ENCODE data around the gene GAS5.
"Not testable (repeated sequence)": the region's sequence is repeated elsewhere in the genome, so short reads cannot be mapped to it uniquely, and the experiment has no call there.

The GAS5 gene

DNA sequence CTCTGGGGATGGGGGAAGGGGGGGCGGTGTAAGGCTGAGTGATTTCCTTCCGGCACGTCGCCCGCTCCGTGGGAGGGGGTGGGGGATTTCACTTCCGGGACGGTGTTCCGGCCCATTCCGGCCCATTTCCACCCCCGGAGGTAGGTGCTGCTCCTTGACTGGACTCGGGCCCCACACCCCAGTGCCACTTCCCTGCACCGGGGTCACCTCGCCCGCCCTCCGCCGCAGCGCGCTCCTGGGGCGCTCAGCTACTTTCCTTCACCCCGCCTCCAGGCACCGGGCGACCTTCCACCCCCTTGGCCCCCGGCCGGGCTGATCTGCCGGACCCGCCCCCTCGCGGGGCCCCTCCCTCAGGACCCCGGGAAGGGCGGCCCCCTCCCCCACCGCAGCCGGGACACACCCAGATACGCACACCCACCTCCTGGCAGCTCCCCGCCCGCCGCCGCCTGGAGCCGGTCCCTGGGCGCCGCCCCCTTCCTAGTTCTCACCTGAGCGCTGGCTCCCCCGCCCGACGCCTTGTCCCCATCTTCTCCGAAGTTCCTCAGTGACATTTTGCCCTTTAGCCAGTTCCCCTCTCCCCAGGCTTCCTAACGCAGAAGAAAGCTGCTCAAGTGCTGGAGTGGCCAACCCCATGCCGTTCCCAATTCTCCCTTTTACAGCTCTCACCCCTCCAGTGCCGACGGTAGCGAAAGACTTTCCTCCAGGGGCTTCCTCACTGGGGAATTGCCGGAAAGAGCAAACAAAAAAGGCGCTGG is 654 bp upstream of the GAS5 start, which contains the start of gene ZBTB37:
TSS of gene ZBTB37 (plus strand) at position 115 of the 755 bp plus-strand sequence. CDS start 1,846 bp downstream, outside the sequence.
- DNase-seq = peak; percentile 21

DNA sequence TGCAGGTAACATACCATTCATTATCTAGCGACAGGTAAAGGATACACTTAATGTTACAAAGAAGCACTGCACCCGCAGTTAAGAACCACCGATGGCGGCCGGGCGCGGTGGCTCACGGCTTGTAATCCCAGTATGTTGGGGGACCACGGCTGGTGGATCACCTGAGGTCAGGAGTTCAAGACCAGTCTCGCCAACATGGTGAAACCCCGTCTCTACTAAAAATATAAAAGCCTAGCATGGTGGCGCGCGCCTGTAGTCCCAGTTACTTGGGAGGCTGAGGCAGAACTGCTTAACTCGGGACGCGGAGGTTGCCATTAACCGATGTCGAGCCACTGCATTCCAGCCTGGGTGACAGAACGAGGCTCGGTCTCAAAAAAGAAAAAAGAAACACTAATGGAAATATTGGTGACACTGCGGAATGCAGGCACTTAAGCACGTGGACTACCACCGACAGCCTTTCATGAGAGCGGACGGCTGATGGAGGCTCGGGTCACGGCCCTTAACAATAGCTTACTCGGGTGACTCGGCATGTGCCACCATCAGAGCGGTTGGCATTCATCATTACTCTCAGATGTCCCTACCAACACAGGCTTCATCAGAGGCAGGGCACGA is 542 bp downstream of the GAS5 start:
- no peak for DNase-seq

GRCh38 chr1:173866413-173867115 is 1.2 kb downstream of the GAS5 start:
- DNase-seq = no peak

GRCh38 chr1:173865468-173866164 is 2.2 kb downstream of the GAS5 start:
- no peak for DNase-seq

DNA sequence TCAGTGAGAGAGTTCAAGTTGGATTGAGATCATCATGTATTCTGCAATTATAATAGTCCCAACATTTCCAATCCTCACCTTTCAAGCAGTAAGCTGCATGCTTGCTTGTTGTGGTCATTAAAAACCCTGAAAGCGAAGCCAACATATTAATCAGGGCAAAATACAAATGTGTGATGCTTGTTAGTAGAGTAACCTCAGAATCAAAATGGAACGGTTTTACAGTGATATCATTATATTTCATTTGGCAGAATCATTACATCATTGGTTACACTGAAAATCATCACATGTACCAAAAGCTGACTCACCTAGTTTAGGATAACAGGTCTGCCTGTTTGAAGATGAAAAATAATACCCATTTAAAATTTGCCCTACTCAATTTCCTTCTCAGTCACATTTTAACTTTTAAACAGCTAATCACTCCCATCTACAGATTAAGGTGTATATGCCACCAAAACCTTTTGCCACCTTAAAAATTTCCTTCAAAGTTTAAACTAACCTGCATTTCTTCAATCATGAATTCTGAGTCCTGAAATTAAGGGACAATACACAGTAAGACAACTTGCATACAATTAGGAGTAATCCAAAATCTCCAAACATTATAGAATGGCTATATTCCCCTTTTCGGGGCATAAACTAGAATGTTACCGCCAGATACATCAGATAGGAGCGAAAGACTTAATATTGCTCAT is 3.5 kb downstream of the GAS5 start:
- no peak for DNase-seq

DNA sequence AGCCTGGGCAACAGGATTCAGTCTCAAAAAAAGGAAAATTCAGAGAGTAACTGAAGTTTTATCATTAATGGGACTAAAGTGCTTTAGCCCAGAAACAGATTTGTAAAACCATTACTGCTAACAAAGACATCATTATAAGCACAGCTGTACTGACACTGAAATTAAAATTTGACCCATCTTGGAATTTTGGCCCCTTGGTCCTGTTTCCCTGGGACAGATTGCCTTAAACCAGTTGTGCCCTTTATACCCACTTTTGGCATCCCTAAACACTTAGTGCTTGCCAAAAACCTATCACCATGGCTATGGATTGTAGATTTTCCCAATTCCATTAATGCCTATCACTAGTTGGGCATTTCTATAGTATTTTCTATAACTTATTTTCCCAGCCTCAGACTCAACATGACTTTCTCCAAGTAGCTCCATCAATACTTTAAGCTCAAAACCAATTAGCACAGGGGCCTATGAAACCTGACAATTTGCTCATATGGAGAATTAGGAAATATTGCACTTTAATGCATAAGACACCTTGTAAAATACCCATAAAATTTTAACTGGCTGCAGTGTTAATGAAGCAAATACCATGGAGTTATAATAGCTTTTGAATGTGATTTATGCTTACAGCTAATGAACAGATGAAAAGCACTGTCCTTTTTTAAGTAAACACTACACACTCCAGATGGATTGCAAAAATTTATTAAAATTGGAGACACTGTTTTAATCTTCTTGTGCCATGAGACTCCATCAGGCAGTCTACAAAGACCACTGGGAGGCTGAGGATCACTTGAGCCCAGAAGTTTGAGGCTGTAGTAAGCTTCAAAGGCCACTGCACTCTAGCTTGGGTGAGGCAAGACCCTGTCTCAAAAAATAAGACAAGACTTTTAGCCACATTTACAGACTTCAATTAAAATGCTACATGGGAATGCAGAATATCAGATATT is 4.3 kb downstream of the GAS5 start:
- no peak for DNase-seq

DNA sequence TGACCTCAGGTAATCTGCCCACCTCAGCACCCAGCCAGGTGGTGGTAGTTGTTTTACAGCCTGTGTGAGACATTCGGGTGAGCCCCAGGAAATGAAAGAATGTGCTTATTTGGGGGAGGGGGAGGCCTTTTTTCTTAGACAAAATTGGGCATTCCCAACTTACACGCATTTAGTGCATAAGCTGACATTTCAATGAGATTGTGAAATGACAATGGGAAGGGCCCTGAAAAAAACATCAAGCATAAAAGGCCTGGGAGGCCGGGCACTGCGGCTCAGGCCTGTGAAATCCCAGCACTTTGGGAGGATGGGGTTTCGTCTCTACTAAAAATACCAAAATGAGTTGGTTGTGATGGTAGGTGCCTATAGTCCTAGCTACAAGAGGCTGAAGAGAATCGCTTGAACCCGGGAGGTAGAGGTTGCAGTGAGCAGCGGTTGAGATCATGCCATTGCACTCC is 5.0 kb downstream of the GAS5 start:
- no peak for DNase-seq

- not testable (repeated sequence) for DNase-seq
Measured at GRCh38 chr1:173862146-173862768, 5.5 kb downstream of the GAS5 start.

DNA sequence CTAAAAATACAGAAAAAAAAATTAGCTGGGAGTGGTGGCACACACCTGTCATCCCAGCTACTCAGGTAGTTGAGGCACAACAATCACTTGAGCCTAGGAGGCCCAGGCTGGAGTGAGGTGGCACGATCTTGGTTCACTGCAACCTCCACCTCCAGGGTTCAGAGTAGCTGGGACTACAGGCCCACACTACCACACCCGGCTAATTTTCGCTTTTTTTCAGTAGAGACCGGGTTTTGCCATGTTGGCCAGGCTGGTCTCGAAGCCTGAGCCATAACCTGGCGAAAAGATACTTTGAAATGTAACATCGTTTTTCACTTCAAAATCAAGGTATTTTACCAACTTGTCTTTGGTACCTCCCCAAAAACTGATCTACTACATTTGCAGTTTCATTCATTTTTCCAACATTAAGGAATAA is 6.1 kb downstream of the GAS5 start:
- no peak for DNase-seq

DNA sequence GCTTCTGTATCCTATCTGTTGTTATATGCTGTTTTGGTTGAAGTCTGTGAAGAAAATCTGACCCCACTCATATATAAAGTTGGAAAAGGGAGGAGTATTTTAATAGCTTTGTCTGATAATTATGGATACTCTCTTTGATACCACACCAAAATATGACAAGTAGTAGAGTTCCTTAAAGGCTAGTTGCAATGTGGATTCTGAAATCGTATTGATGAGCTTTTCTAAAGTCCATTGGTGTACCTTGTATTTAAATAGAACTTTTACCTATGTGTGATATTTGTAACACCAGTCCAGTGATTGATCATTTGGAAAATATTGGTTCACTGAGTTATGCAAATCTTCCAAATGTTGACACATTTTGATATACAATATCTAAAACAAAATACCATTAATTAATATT is 7.7 kb downstream of the GAS5 start:
- DNase-seq = no peak

DNA sequence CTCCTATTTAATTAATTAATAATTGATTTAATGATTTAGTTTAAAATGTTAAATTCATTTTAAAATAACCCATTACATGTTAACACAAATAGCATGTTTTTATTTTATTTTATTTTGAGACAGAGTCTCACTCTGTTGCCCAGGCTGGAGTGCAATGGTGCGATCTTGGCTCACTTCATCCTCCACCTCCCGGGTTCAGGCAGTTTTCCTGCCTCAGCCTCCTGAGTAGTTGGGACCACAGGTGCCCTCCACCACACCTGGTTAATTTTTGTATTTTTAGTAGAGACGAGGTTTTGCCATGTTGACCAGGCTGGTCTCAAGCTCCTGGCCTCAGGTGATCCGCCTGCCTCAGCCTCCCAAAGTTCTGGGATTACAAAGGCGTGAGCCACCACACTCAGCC is 8.2 kb downstream of the GAS5 start:
- DNase-seq = not testable (repeated sequence)

DNA sequence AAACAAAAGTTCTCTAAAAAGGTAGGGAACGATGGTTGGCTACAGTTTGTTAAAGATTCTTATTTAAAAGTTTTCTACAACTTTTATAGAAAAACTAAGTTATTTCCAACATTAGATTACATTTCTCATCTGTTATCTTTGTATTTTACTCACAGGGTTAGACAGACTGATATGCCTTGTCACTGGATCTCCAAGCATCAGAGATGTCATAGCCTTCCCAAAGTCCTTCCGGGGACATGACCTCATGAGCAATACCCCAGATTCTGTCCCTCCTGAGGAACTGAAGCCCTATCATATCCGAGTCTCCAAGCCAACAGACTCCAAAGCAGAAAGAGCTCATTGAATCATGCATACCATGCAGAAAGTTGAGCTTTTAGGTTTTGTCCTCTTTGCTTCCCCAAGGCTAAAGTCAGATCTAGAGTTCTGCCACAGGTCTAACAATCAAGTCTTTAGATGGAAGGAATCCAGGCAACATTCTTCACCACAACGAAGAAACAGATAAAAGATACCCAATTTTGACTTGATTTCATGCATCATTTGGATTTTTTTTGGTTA is 10.3 kb downstream of the GAS5 start:
- DNase-seq = no peak

DNA sequence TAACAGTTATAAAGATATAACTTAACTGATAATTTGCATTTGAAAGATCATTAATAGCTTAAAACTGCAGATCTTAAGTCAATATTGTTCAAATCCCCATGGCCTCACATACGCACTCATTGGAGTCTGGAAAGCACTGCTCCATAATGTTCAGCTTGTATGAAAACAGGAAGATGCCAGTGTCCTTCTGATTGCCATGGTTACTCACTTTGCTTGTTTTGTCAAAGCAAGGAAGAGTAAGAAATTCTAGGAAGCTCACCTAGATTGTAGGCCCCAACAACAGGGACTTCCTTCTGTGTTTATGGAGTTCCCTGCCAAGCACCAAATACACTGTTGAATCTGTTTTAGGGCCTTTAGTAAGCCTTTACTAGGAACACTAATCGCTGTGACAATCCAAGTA is 10.9 kb downstream of the GAS5 start:
- no peak for DNase-seq

- no peak for DNase-seq
Measured at GRCh38 chr1:173856014-173856413, 11.8 kb downstream of the GAS5 start.

GRCh38 chr1:173853074-173853473 is 14.7 kb downstream of the GAS5 start:
- peak; percentile 43 for DNase-seq

GRCh38 chr1:173852105-173852504 is 15.7 kb downstream of the GAS5 start:
- no peak for DNase-seq

DNA sequence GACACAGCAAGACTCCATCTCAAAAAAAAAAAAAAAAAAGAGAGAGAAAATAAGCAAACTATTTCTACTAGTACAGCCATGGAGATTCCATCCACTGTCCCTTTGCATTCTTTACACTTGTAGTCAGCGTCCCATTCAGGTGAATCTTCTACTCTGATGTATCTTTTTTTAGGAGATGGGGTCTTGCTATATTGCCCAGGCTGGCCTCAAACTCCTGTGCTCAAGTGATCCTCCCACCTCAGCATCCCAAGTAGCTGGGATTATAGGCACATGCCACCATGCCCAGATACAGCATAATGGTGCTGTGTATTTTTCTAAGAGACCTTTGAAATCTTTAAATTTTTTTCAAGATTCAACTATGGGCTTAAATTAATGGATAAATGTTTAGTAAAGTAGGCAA is 35.0 kb downstream of the GAS5 start:
- no peak for DNase-seq

DNA sequence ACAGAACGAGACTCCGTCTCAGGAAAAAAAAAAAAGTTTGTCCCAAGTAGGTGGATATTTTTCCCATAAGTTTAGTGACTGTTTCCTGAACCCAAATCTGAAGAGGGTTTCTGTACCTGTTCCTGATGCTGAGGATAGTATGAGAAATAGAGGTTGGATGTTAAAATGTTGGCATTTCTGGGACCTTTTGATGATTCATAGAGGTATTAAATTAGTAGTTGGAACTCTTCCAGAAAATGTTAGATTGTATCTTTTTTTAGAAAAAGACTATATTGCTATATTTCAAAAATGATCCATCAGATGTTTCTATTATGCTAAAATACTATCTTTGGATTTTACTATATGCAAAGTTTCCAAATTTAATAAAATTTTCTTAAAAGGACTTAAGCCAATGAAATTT is 40.2 kb downstream of the GAS5 start:
- DNase-seq = no peak

- DNase-seq = peak; percentile 98
Measured at GRCh38 chr1:173824315-173825081, 43.3 kb downstream of the GAS5 start, which contains the start of the genes CENPL and DARS2. CENPL (minus strand) TSS chr1:173824883; CDS start chr1:173811299, 13,584 bp downstream. DARS2 (plus strand) TSS chr1:173824673; CDS start chr1:173825230, 557 bp downstream.

Data from NCI-H226 (cell line).